Neuronal stem cell (in vitro differentiated cells): ENCODE data around the gene EPS15.
"Not testable (repeated sequence)": the region's sequence is repeated elsewhere in the genome, so short reads cannot be mapped to it uniquely, and the experiment has no call there.

Source experiments
- DNase-seq: peaks from one replicate; pipeline ENCODE4 v3.0.0-alpha.2; 2013; ENCODE audit warnings: low spot score
- H2AFZ ChIP-seq: one replicate; pipeline ENCODE4 v1.6.1; 2013; ENCODE audit warnings: mild to moderate bottlenecking, low read length, inconsistent platforms
- H2AK5ac ChIP-seq: 2 replicates; pipeline ENCODE4 v1.6.1; 2013; ENCODE audit warnings: low read depth, mild to moderate bottlenecking, inconsistent platforms, low read length, moderate library complexity, mixed read lengths
- H2BK120ac ChIP-seq: 2 replicates; pipeline ENCODE4 v1.6.1; 2013; ENCODE audit warnings: low read depth, mild to moderate bottlenecking, inconsistent platforms, low read length, moderate library complexity, mixed read lengths
- H2BK12ac ChIP-seq: one replicate; pipeline ENCODE4 v1.6.1; 2013; ENCODE audit warnings: low read length, inconsistent platforms
- H2BK15ac ChIP-seq: 2 replicates; pipeline ENCODE4 v1.6.1; 2013; ENCODE audit warnings: mild to moderate bottlenecking, low read length, inconsistent platforms, mixed read lengths
- H2BK5ac ChIP-seq: one replicate; pipeline ENCODE4 v1.6.1; 2013; ENCODE audit warnings: inconsistent platforms, mild to moderate bottlenecking, low read length, moderate library complexity
- H3K14ac ChIP-seq: one replicate; pipeline ENCODE4 v1.6.1; 2013; ENCODE audit warnings: low read length, inconsistent platforms
- H3K18ac ChIP-seq: 2 replicates; pipeline ENCODE4 v1.6.1; 2013; ENCODE audit warnings: low read length, inconsistent platforms
- H3K23ac ChIP-seq: 2 replicates; pipeline ENCODE4 v1.6.1; 2013; ENCODE audit warnings: low read depth, mild to moderate bottlenecking, mixed read lengths, low read length, inconsistent platforms; ENCODE audit not compliant: poor library complexity
- H3K27ac ChIP-seq: replicated peaks from 3 replicates; pipeline ENCODE4 v1.5.1; 2013; ENCODE audit warnings: low read length, inconsistent platforms
- H3K27me3 ChIP-seq, 3 experiments: 2 replicates each; pipeline ENCODE4 v1.6.1; 2013; ENCODE audit warnings: low read length in 3 of 3, mild to moderate bottlenecking in 2 of 3, inconsistent platforms in 1 of 3, low read depth in 1 of 3, mixed read lengths in 1 of 3, moderate library complexity in 1 of 3; ENCODE audit not compliant: control insufficient read depth in 3 of 3, insufficient read depth in 3 of 3
- H3K36me3 ChIP-seq, 2 donors: replicated peaks in 1 of 2; 2 replicates each; pipeline ENCODE4 v1.6.1; 2013; ENCODE audit warnings: low read length in 2 of 2; ENCODE audit not compliant: control insufficient read depth in 2 of 2, insufficient read depth in 2 of 2
- H3K4ac ChIP-seq: 2 replicates; pipeline ENCODE4 v1.6.1; 2013; ENCODE audit warnings: inconsistent platforms, mild to moderate bottlenecking, low read length, moderate library complexity
- H3K4me1 ChIP-seq, 2 donors: 1 replicate in 1 of 2; 2 replicates in 1 of 2; pipeline ENCODE4 v1.6.1; 2013; ENCODE audit warnings: low read length in 2 of 2, low read depth in 1 of 2; ENCODE audit not compliant: control insufficient read depth in 2 of 2, insufficient read depth in 1 of 2
- H3K4me2 ChIP-seq: one replicate; pipeline ENCODE4 v1.6.1; 2013; ENCODE audit warnings: mild to moderate bottlenecking, low read length, inconsistent platforms; ENCODE audit not compliant: insufficient read depth, poor library complexity, severe bottlenecking
- H3K4me3 ChIP-seq, 2 donors: 2 replicates each; pipeline ENCODE4 v1.5.1; 2013; ENCODE audit warnings: low read length in 2 of 2, mild to moderate bottlenecking in 2 of 2, inconsistent platforms in 1 of 2, moderate library complexity in 1 of 2
- H3K79me1 ChIP-seq: one replicate; pipeline ENCODE4 v1.6.1; 2013; ENCODE audit warnings: low read depth, mild to moderate bottlenecking, inconsistent platforms, low read length, moderate library complexity
- H3K9ac ChIP-seq: one replicate; pipeline ENCODE4 v1.6.1; 2013; ENCODE audit warnings: mild to moderate bottlenecking, low read depth, low read length, inconsistent platforms; ENCODE audit not compliant: poor library complexity
- H3K9me3 ChIP-seq, 2 donors: replicated peaks in 1 of 2; 2 replicates each; pipeline versions ENCODE3 to v1.6.1; 2013; ENCODE audit warnings: low read length in 2 of 2, mild to moderate bottlenecking in 2 of 2, inconsistent platforms in 1 of 2, low read depth in 1 of 2, mixed read lengths in 1 of 2, moderate library complexity in 1 of 2; ENCODE audit not compliant: control insufficient read depth in 2 of 2, insufficient read depth in 1 of 2
- H4K8ac ChIP-seq: one replicate; pipeline ENCODE4 v1.6.1; 2013; ENCODE audit warnings: low read depth, mild to moderate bottlenecking, inconsistent platforms, low read length, moderate library complexity
- H4K91ac ChIP-seq: one replicate; pipeline ENCODE4 v1.6.1; 2013; ENCODE audit warnings: low read length, low read depth, mild to moderate bottlenecking, inconsistent platforms; ENCODE audit not compliant: poor library complexity
- WGBS, 2 donors: extraction: QIAGEN DNeasy Blood & Tissue Kit; methylation state at CpG; one replicate each; pipeline ENCODE4 v1.1.7; 2013; ENCODE audit warnings: missing lambda C conversion rate in 2 of 2, mixed read lengths in 1 of 2; ENCODE audit not compliant: insufficient read length in 2 of 2, insufficient replicate concordance in 1 of 2; ENCODE audit errors: extremely low coverage in 2 of 2; 5-methylcytosine and 5-hydroxymethylcytosine counted together

The EPS15 gene

GRCh38 chr1:51484591-51484990 is 34.5 kb downstream of the EPS15 start:
- no peak overlapping the region for H3K9ac ChIP-seq
- no peak overlapping the region for H2BK5ac ChIP-seq
- H3K36me3 ChIP-seq = no peaks in the 10 kb centered on the region
- H3K4me1 ChIP-seq = peaks cover 0 to 3% of the 10 kb centered on the region in 2 donors
- no peak overlapping the region for H2AFZ ChIP-seq
- H3K9me3 ChIP-seq = no peaks in the 10 kb centered on the region
- no peak overlapping the region for H2BK12ac ChIP-seq
- no peak overlapping the region for H2BK15ac ChIP-seq
- no peak overlapping the region for H3K4ac ChIP-seq
- no peak overlapping the region for H2BK120ac ChIP-seq
- no peak overlapping the region for H3K4me3 ChIP-seq
- H3K79me1 ChIP-seq = peaks cover 1% of the 10 kb centered on the region
- H4K91ac ChIP-seq = no peak overlapping the region
- H4K8ac ChIP-seq = no peak overlapping the region
- no peak overlapping the region for H2AK5ac ChIP-seq
- no peak overlapping the region for H3K14ac ChIP-seq
- no peak overlapping the region for H3K27ac ChIP-seq
- H3K4me2 ChIP-seq = no peak overlapping the region
- H3K18ac ChIP-seq = no peak overlapping the region
- no peaks in the 10 kb centered on the region for H3K27me3 ChIP-seq
- H3K23ac ChIP-seq = no peak overlapping the region
- no peak for DNase-seq

GRCh38 chr1:51482881-51483280 is 36.2 kb downstream of the EPS15 start:
- Histone ChIP-seq H3K4ac (no peak overlapping the region), H2AK5ac (no peak overlapping the region), H3K4me2 (no peak overlapping the region), H2BK12ac (no peak overlapping the region), H3K36me3 (no peaks in the 10 kb centered on the region), H3K9me3 (no peaks in the 10 kb centered on the region), H3K23ac (no peak overlapping the region), H3K79me1 (no peaks in the 10 kb centered on the region), H3K4me3 (no peak overlapping the region), H2AFZ (no peak overlapping the region), H3K9ac (no peak overlapping the region), H2BK5ac (no peak overlapping the region), H4K8ac (no peak overlapping the region), H4K91ac (no peak overlapping the region), H3K18ac (no peak overlapping the region), H3K14ac (no peak overlapping the region), H2BK15ac (no peak overlapping the region), H3K4me1 (no peaks in the 10 kb centered on the region), H3K27ac (no peak overlapping the region), H2BK120ac (no peak overlapping the region), H3K27me3 (no peaks in the 10 kb centered on the region)
- no peak for DNase-seq
- no CpG with 5 or more reads among the region's 4 CpGs for WGBS, 2 donors

GRCh38 chr1:51474832-51475620 is 44.0 kb downstream of the EPS15 start:
- not testable (repeated sequence) for H3K27me3 ChIP-seq, H3K27ac ChIP-seq, H3K18ac ChIP-seq, H3K9me3 ChIP-seq, H3K23ac ChIP-seq, H2BK12ac ChIP-seq, H3K4me3 ChIP-seq, H3K4me2 ChIP-seq, DNase-seq, H2AFZ ChIP-seq, H2BK120ac ChIP-seq, H3K4ac ChIP-seq, H3K36me3 ChIP-seq, H2AK5ac ChIP-seq, H3K79me1 ChIP-seq, H3K14ac ChIP-seq, H4K8ac ChIP-seq, H3K4me1 ChIP-seq, H2BK15ac ChIP-seq, H3K9ac ChIP-seq, H4K91ac ChIP-seq, H2BK5ac ChIP-seq
- no CpG with 5 or more reads among the region's 9 CpGs for whole genome bisulfite sequencing, 2 donors

GRCh38 chr1:51473331-51474115 is 45.5 kb downstream of the EPS15 start:
- H4K91ac ChIP-seq = no peak overlapping the region
- no peak overlapping the region for H4K8ac ChIP-seq
- no peaks in the 10 kb centered on the region for H3K4me1 ChIP-seq
- H2AK5ac ChIP-seq = no peak overlapping the region
- no peak overlapping the region for H2BK12ac ChIP-seq
- H3K18ac ChIP-seq = no peak overlapping the region
- no peak overlapping the region for H3K4me2 ChIP-seq
- no peak overlapping the region for H3K9ac ChIP-seq
- no peak overlapping the region for H3K4me3 ChIP-seq
- no peak overlapping the region for H3K23ac ChIP-seq
- no peak overlapping the region for H3K14ac ChIP-seq
- DNase-seq = no peak
- no peaks in the 10 kb centered on the region for H3K79me1 ChIP-seq
- H3K36me3 ChIP-seq = peaks cover 0 to 8% of the 10 kb centered on the region in 2 donors
- H3K4ac ChIP-seq = no peak overlapping the region
- no peak overlapping the region for H2BK120ac ChIP-seq
- no peak overlapping the region for H2BK15ac ChIP-seq
- H3K9me3 ChIP-seq = no peaks in the 10 kb centered on the region
- H2BK5ac ChIP-seq = no peak overlapping the region
- H3K27me3 ChIP-seq = no peaks in the 10 kb centered on the region
- H2AFZ ChIP-seq = no peak overlapping the region
- H3K27ac ChIP-seq = no peak overlapping the region
